Measurements from ENCODE around the gene SEC24D. TPM values are rescaled to one million over a fixed set of nuclear protein-coding genes. Genes with fewer than 3 reads are reported as not detected.
"Not testable (repeated sequence)": the region's sequence is repeated elsewhere in the genome, so short reads cannot be mapped to it uniquely, and the experiment has no call there.

Gene SEC24D
- total RNA-seq, 4 donors from 2014 or later = 9.7 to 37.9 (median 17.0) TPM

DNA sequence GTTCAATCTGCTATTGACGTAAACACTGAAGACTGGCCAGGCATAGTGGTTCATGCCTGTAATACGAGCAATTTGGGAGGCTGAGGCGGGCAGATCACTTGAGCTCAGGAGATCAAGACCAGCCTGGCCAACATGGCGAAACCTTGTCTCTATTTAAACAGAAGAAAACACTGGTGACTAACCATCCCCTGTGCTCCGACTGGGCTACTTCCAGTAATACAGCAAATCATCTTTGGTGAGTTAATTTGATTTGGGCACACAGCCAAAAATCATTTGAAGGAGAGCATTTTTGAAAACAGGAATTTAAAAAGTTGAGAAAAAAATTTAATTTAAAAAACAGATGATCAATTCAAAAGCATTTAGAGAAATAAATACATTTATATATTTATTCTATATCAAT, 52.0 kb downstream of the SEC24D start:
- TF ChIP-seq, protein P1, sequence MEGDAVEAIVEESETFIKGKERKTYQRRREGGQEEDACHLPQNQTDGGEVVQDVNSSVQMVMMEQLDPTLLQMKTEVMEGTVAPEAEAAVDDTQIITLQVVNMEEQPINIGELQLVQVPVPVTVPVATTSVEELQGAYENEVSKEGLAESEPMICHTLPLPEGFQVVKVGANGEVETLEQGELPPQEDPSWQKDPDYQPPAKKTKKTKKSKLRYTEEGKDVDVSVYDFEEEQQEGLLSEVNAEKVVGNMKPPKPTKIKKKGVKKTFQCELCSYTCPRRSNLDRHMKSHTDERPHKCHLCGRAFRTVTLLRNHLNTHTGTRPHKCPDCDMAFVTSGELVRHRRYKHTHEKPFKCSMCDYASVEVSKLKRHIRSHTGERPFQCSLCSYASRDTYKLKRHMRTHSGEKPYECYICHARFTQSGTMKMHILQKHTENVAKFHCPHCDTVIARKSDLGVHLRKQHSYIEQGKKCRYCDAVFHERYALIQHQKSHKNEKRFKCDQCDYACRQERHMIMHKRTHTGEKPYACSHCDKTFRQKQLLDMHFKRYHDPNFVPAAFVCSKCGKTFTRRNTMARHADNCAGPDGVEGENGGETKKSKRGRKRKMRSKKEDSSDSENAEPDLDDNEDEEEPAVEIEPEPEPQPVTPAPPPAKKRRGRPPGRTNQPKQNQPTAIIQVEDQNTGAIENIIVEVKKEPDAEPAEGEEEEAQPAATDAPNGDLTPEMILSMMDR (IDR thresholded peaks at IDR 0.05) = no peak
- no peak for TF ChIP-seq EP300 (IDR thresholded peaks at IDR 0.05; ENCODE audit: low read depth)
- no peak for TF ChIP-seq POLR2AphosphoS5 (IDR thresholded peaks at IDR 0.05)
- TF ChIP-seq POLR2A (IDR thresholded peaks at IDR 0.05) = no peak

DNA sequence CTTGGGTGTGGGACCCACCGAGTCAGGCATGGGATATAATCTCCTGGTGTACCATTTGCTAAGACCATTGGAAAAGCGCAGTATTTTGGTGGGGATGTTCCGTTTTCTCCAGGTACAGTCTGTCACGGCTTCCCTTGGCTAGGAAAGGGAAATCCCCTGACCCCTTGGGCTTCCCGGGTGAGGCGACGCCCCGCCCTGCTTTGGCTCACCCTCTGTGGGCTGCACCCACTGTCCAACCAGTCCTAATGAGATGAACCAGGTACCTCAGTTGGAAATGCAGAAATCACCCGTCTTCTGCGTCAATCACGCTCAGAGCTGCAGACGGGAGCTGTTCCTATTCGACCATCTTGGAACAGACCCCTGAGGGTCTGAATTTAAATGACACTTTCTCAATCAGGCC, 53.0 kb downstream of the SEC24D start:
- H3K9me3 ChIP-seq; H3K27me3 ChIP-seq; H3K27ac ChIP-seq; H3K4me3 ChIP-seq; intact Hi-C loops (cut with DNase I; ENCODE audit: low total_unique reads); H3K36me3 ChIP-seq; H3K4me1 ChIP-seq; DNase-seq; in situ Hi-C loops (cut with MboI; ENCODE audit: low pct_ligation_motif_present in 1 of 4, low pct_unique_long_range_greater_than_20kb in 1 of 4, low sequenced_read_pairs in 3 of 4): not testable (repeated sequence)
- 92 to 95% methylated on average over 5 to 13 of the region's 13 CpGs for WGBS, 2 donors (ENCODE audit: low coverage in 1 of 2)

More for the DNA sequence above, 52.0 kb downstream of the SEC24D start:
- in situ Hi-C loops (cut with MboI; ENCODE audit: low pct_ligation_motif_present in 1 of 4, low pct_unique_long_range_greater_than_20kb in 1 of 4, low sequenced_read_pairs in 3 of 4) (no loop called here), intact Hi-C loops (cut with DNase I; ENCODE audit: low total_unique reads) (no loop called here)
- WGBS, 2 donors (ENCODE audit: low coverage in 1 of 2) = 91 to 93% methylated on average over 5 of the region's 5 CpGs
- no peak for DNase-seq
- Histone ChIP-seq H3K27me3 (no peaks in the 10 kb centered on the region), H3K9me3 (no peaks in the 10 kb centered on the region), H3K27ac (no peak overlapping the region), H3K4me1 (no peaks in the 10 kb centered on the region), H3K4me3 (no peak overlapping the region), H3K36me3 (no peaks in the 10 kb centered on the region)

DNA sequence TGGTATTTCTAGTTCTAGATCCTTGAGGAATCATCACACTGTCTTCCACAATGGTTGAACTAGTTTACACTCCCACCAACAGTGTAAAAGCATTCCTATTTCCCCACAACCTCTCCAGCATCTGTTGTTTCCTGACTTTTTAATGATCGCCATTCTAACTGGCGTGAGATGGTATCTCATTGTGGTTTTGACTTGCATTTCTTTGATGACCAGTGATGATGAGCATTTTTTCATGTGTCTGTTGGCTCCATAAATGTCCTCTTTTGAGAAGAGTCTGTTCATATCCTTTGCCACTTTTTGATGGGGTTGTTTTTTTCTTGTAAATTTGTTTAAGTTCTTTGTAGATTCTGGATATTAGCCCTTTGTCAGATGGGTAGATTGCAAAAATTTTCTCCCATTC, 58.3 kb downstream of the SEC24D start:
- DNase-seq; H3K9me3 ChIP-seq; H3K27ac ChIP-seq; H3K27me3 ChIP-seq; intact Hi-C loops (cut with DNase I; ENCODE audit: low total_unique reads); H3K36me3 ChIP-seq; H3K4me3 ChIP-seq: not testable (repeated sequence)
- in situ Hi-C loops (cut with MboI; ENCODE audit: low pct_ligation_motif_present in 1 of 4, low pct_unique_long_range_greater_than_20kb in 1 of 4, low sequenced_read_pairs in 3 of 4) = loop anchor here in 1 of 4 donors (10.0 kb wide), 1 partner anchor 117 kb away; no protein-coding TSS in a partner anchor
- H3K4me1 ChIP-seq = peaks cover 0 to 11% (median 4%) of the 10 kb centered on the region in 4 donors
- 94 to 100% methylated on average over 2 of the region's 2 CpGs for WGBS, 2 donors (ENCODE audit: low coverage in 1 of 2)

DNA sequence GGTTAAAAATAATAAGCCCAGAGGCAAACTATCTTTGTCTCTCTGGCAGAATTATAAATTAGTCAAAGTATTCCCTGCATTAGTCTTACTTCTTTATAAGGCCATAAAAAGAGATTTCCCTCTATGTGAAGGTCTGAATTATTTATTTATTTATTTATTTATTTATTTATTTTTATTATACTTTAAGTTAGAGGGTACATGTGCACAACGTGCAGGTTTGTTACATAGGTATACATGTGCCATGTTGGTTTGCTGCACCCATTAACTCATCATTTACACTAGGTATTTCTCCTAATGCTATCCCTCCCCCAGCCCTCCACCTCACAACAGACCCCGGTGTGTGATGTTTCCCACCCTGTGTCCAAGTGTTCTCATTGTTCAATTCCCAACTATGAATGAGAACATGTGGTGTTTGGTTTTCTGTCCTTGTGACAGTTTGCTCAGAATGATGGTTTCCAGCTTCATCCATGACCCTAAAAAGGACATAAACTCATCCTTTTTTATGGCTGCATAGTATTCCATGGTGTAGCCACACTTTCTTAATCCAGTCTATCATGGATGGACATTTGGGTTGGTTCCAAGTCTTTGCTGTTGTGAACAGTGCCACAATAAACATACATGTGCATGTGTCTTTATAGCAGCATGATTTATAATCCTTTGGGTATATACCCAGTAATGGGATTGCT, 58.8 kb downstream of the SEC24D start:
- intact Hi-C loops (cut with DNase I; ENCODE audit: low total_unique reads); H3K4me3 ChIP-seq; H3K36me3 ChIP-seq; DNase-seq; H3K9me3 ChIP-seq; H3K27me3 ChIP-seq: not testable (repeated sequence)
- H3K4me1 ChIP-seq = peaks cover 0 to 15% (median 9%) of the 10 kb centered on the region in 4 donors
- 77 to 93% methylated on average over 2 of the region's 2 CpGs for WGBS, 2 donors (ENCODE audit: low coverage in 1 of 2)
- peak overlapping the region in 1 of 4 donors; percentile 7 for H3K27ac ChIP-seq
- in situ Hi-C loops (cut with MboI; ENCODE audit: low pct_ligation_motif_present in 1 of 4, low pct_unique_long_range_greater_than_20kb in 1 of 4, low sequenced_read_pairs in 3 of 4) = loop anchor here in 1 of 4 donors (10.0 kb wide), 1 partner anchor 118 kb away; no protein-coding TSS in a partner anchor

DNA sequence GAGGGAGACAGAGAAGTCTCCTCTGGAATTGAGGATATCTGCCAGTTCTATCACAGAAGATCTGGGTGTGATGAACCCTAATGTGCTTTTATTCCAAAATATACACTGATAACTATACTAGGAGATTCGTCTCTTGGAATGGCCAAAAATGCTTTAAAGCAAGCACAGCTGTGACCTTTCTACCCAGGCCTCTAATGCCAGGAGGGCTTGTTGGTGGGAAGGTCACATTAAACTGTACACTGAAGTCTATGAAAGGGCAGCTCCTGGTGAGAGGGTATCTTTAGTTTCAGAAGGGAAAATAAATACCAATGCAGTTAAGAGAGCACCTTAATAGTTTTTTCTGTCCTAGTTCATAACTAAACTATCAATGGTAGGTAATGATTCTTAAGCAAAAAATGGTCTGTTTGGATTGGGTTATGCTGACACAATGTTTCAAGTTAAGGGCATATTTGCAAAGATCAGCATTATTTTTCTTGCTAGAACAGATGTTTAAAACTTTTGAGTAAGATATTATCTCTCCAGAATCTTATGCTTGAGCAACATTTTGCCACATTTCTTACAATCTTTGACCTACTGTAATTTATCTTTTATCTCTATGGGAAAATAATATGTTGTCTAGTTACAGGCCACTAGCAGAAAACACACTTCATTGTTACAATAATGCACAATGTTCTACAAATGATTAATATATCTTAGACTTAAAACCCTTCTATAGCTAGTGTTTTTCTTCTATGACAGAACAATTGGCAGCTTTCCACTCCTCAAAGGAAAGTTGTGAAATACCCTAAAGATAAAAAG, 59.6 kb downstream of the SEC24D start:
- intact Hi-C loops (cut with DNase I; ENCODE audit: low total_unique reads) (no loop called here), in situ Hi-C loops (cut with MboI; ENCODE audit: low pct_ligation_motif_present in 1 of 4, low pct_unique_long_range_greater_than_20kb in 1 of 4, low sequenced_read_pairs in 3 of 4) (loop anchor here in 1 of 4 donors (10.0 kb wide), 1 partner anchor 118 kb away; no protein-coding TSS in a partner anchor)
- Histone ChIP-seq H3K4me3 (no peak overlapping the region), H3K9me3 (no peaks in the 10 kb centered on the region), H3K27me3 (no peaks in the 10 kb centered on the region), H3K36me3 (no peaks in the 10 kb centered on the region), H3K27ac (peak overlapping the region in 1 of 4 donors; percentile 7), H3K4me1 (peaks cover 0 to 21% (median 9%) of the 10 kb centered on the region in 4 donors)
- TF ChIP-seq POLR2AphosphoS5 (IDR thresholded peaks at IDR 0.05) (no peak), EP300 (IDR thresholded peaks at IDR 0.05; ENCODE audit: low read depth) (no peak)
- TF ChIP-seq, protein P1 (IDR thresholded peaks at IDR 0.05) = no peak
- WGBS, 2 donors (ENCODE audit: low coverage in 1 of 2) = 83 to 86% methylated on average over 1 of the region's 1 CpG
- no peak for DNase-seq

Data from transverse colon (tissue), 4 donors.